Lung (tissue), 12 donors: ENCODE data around the gene CTAG1A. TPM values are rescaled to one million over a fixed set of nuclear protein-coding genes. Genes with fewer than 3 reads are reported as not detected.

Source experiments
- ATAC-seq: fragments of 200-7000 bp; cut with Tn5 transposase; one replicate; pipeline ENCODE4 v1.9.1; 2020; ENCODE audit warnings: moderate number of reproducible peaks; ENCODE audit not compliant: insufficient read depth, low FRiP score
- DNase-seq, 3 donors: peaks; one replicate each; pipeline ENCODE4 v3.0.0-alpha.2; 2013 to 2017
- H3K27ac ChIP-seq, 2 donors: one replicate each; pipeline ENCODE4 v1.5.1; 2013; ENCODE audit warnings: mild to moderate bottlenecking in 2 of 2, moderate library complexity in 2 of 2, control low read depth in 1 of 2, inconsistent platforms in 1 of 2, low read depth in 1 of 2, low read length in 1 of 2
- H3K27me3 ChIP-seq, 3 donors: one replicate each; pipeline ENCODE4 v1.5.1; 2013; ENCODE audit warnings: low read length in 2 of 3; ENCODE audit not compliant: control insufficient read depth in 3 of 3, insufficient read depth in 3 of 3
- H3K36me3 ChIP-seq, 4 donors: one replicate each; pipeline ENCODE4 v1.5.1; 2013; ENCODE audit warnings: low read length in 4 of 4, mild to moderate bottlenecking in 1 of 4, moderate library complexity in 1 of 4; ENCODE audit not compliant: control insufficient read depth in 4 of 4, insufficient read depth in 4 of 4
- H3K4me1 ChIP-seq, 5 donors: one replicate each; pipeline ENCODE4 v1.5.1; 2013; ENCODE audit warnings: low read length in 5 of 5, mild to moderate bottlenecking in 2 of 5, moderate library complexity in 1 of 5; ENCODE audit not compliant: control insufficient read depth in 5 of 5, insufficient read depth in 5 of 5
- H3K4me3 ChIP-seq: one replicate; pipeline ENCODE4 v1.5.1; 2013; ENCODE audit warnings: mild to moderate bottlenecking, control low read depth, moderate library complexity
- H3K9ac ChIP-seq, 2 donors: one replicate each; pipeline ENCODE4 v1.5.1; 2013; ENCODE audit warnings: low read length in 2 of 2, control low read depth in 1 of 2; ENCODE audit not compliant: insufficient read depth in 1 of 2
- H3K9me3 ChIP-seq, 4 donors: one replicate each; pipeline ENCODE4 v1.5.1; 2013; ENCODE audit warnings: low read length in 3 of 4, mild to moderate bottlenecking in 1 of 4, moderate library complexity in 1 of 4; ENCODE audit not compliant: control insufficient read depth in 4 of 4, insufficient read depth in 3 of 4
- WGBS, 2 donors: extraction: QIAGEN DNeasy Blood & Tissue Kit; methylation state at CpG; one replicate each; pipeline ENCODE4 v1.1.7; 2013; 5-methylcytosine and 5-hydroxymethylcytosine counted together
- polyA plus RNA-seq, 2 donors: library from polyadenylated mRNA; stranded (reverse); fragments of 200-250 nt; gene quantifications; one replicate each; pipeline ENCODE4 v1.2.1, GENCODE V29; 2013
- total RNA-seq, 2 donors: library from RNA; depleted of rRNA in 1 of 2; stranded (reverse); fragments of >200 nt in 1 of 2; gene quantifications; one replicate each; pipeline ENCODE4 v1.2.1, GENCODE V29; 2014 to 2021
- TF ChIP-seq, protein P1 (sequence below): IDR thresholded peaks from 2 replicates; pipeline ENCODE4 v1.5.1; 2012; ENCODE audit warnings: mild to moderate bottlenecking; ENCODE audit errors: control extremely low read depth, extremely low read depth
- donor health status: control.
- donor health status: control.
- donor health status: Bipolar disorder and iron deficiency.
- donor health status: healthy.
- donor health status: DM: yes; HTN: yes; CAD: no.

The CTAG1A gene
- total and polyA plus RNA-seq, 4 donors: not detected

DNA sequence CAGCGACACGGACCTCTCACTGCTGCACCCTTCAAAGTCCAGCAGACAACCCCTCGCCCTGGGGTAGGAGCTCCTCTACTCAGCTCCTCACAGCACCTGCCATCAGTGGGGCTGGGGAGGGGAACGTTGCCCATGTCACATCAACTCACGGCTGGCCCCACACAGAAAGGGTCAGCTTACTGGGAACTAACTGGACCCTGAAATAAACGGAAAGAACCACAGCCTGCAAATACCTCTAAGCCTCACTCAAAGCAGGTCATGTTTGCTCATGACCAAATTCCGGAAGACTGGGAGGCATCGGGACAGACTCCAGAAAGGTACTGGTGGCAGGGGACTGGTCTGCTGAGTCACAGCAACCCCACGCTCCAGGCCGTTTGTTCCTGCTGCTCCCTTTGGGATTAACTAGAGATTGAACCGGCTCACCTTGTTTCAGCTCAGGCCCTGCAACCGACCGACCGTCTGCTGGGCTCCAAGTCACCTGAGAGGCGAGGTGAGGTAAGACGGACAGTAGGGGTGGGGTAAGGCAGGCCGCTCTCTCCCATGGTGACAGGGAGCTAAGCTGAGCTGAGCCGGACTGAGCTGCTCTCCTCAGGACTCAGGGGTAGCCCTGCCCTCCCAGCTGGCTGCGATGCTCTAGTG, 43.9 kb upstream of the CTAG1A start:
- DNase-seq (peak in 2 of 3 donors; percentile 16 to 17), ATAC-seq (no peak)
- Histone ChIP-seq H3K27me3 (no peaks in the 10 kb centered on the region), H3K9me3 (peaks cover 0 to 3% (median 0%) of the 10 kb centered on the region in 4 donors), H3K36me3 (peaks cover 0 to 2% (median 0%) of the 10 kb centered on the region in 4 donors), H3K4me3 (no peak overlapping the region), H3K4me1 (peaks cover 0 to 5% (median 4%) of the 10 kb centered on the region in 5 donors), H3K27ac (peak overlapping the region; percentile 73 to 89), H3K9ac (no peak overlapping the region)
- 76 to 78% methylated on average over 19 of the region's 19 CpGs for WGBS, 2 donors
- TF ChIP-seq, protein P1, sequence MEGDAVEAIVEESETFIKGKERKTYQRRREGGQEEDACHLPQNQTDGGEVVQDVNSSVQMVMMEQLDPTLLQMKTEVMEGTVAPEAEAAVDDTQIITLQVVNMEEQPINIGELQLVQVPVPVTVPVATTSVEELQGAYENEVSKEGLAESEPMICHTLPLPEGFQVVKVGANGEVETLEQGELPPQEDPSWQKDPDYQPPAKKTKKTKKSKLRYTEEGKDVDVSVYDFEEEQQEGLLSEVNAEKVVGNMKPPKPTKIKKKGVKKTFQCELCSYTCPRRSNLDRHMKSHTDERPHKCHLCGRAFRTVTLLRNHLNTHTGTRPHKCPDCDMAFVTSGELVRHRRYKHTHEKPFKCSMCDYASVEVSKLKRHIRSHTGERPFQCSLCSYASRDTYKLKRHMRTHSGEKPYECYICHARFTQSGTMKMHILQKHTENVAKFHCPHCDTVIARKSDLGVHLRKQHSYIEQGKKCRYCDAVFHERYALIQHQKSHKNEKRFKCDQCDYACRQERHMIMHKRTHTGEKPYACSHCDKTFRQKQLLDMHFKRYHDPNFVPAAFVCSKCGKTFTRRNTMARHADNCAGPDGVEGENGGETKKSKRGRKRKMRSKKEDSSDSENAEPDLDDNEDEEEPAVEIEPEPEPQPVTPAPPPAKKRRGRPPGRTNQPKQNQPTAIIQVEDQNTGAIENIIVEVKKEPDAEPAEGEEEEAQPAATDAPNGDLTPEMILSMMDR: no peak

DNA sequence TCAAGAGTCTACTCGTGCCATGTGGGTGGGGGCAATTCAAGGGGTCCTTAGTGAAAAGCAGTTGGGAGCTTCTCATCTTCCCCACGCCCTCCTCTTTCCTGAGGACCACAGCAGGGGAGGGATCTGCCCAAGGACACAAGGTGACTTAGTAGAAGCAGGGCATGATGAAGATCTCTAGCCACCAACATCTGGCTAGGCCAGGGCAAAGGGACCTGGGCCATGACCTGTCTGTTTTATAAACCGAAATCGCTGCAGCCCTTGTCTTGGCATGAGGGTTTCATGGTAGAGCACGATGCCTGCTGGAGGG, 43.4 kb upstream of the CTAG1A start:
- H3K27ac ChIP-seq: peak overlapping the region; percentile 73 to 89
- peaks cover 0 to 2% (median 0%) of the 10 kb centered on the region in 4 donors for H3K36me3 ChIP-seq
- H3K9ac ChIP-seq: no peak overlapping the region
- ATAC-seq (no peak), DNase-seq (no peak)
- TF ChIP-seq, protein P1: no peak
- no peak overlapping the region for H3K4me3 ChIP-seq
- WGBS, 2 donors: 43 to 59% methylated on average over 1 to 5 of the region's 5 CpGs
- H3K4me1 ChIP-seq: peaks cover 0 to 9% (median 4%) of the 10 kb centered on the region in 5 donors
- no peaks in the 10 kb centered on the region for H3K27me3 ChIP-seq
- peaks cover 0 to 3% (median 0%) of the 10 kb centered on the region in 4 donors for H3K9me3 ChIP-seq

DNA sequence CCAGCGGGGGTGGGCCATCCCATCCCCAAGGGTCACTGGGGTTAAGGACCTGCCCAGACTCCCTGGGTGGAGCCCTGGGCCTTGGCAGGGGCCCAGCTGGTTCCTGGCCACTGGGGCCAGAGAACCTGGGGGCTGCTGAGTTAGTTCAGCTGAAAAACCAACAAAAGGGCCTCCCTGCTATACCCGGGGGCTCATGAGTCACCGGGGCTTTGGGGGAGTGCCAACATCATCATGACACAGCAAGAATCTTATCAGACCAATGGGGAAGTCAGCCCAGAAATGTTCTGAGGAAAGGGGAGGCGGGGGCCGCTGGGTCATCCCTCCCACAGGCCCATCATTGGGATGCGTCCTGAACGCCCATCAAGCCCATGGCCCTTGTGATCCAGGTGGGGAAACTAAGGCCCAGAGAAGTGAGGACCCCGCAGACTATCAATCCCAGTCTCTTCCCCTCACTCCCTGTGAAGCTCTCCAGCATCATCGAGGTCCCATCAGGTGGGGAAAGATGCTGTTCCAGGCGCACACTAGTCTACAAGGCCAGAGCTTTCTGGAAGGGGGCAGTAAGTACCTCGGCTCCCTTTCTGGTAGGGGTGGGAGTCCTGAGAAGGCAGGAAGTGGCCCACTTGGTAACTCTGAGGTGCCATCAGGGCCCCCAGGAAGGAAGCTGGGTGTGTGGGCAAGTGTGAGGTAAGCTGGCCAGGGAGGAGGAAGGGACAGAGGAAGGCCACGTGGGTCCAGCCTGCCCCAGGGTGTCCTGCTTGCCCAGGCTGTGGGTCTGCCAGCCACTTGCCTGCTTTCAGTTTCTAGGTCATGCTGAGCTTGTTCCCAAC, 42.8 kb upstream of the CTAG1A start:
- ATAC-seq: peak; percentile 29
- TF ChIP-seq, protein P1: no peak
- Histone ChIP-seq H3K9ac (no peak overlapping the region), H3K36me3 (peaks cover 0 to 2% (median 0%) of the 10 kb centered on the region in 4 donors), H3K4me1 (peaks cover 0 to 9% (median 4%) of the 10 kb centered on the region in 5 donors), H3K27me3 (no peaks in the 10 kb centered on the region), H3K27ac (peak overlapping the region; percentile 73 to 89), H3K4me3 (no peak overlapping the region), H3K9me3 (peaks cover 0 to 3% (median 0%) of the 10 kb centered on the region in 4 donors)
- DNase-seq: peak; percentile 38 to 53 (median 40)
- WGBS, 2 donors: 20 to 53% methylated on average over 9 to 12 of the region's 12 CpGs
